HL-60 (cell line): ENCODE data around the gene HDC.

Experiments used
- DNase-seq, 2 experiments: peaks; one replicate each; pipeline ENCODE4 v3.0.0-alpha.2; 2010 to 2020; ENCODE audit warnings: low read depth in 1 of 2, low spot score in 1 of 2
- H3K27ac ChIP-seq: fragments of 250-450 bp; sonication (Bioruptor Pico); replicated peaks from 2 replicates; pipeline ENCODE4 v1.5.1; 2020; ENCODE audit warnings: mild to moderate bottlenecking, moderate library complexity
- H3K27me3 ChIP-seq: fragments of 250-450 bp; sonication (Bioruptor Pico); 2 replicates; pipeline ENCODE4 v1.5.1; 2021; ENCODE audit warnings: mild to moderate bottlenecking, moderate library complexity; ENCODE audit not compliant: insufficient read depth, poor library complexity, severe bottlenecking
- H3K4me3 ChIP-seq: replicated peaks from 2 replicates; pipeline ENCODE4 v1.5.1; 2011; ENCODE audit warnings: mild to moderate bottlenecking, control low read depth, low read length; ENCODE audit not compliant: insufficient read depth
- CTCF ChIP-seq: IDR thresholded peaks from one replicate; pipeline ENCODE4 v1.5.1; 2011; ENCODE audit warnings: low read length, control low read depth, inconsistent platforms; ENCODE audit not compliant: insufficient read depth
- GABPA ChIP-seq: IDR thresholded peaks from 2 replicates; pipeline ENCODE4 v1.6.1; 2012; ENCODE audit warnings: low read depth
- POLR2AphosphoS5 ChIP-seq: IDR thresholded peaks from 2 replicates; pipeline ENCODE4 v1.6.1; 2012; ENCODE audit warnings: low read depth
- REST ChIP-seq: IDR thresholded peaks from 2 replicates; pipeline ENCODE4 v1.6.1; 2012; ENCODE audit warnings: low read depth; ENCODE audit not compliant: insufficient replicate concordance
- SPI1 ChIP-seq: IDR thresholded peaks from 2 replicates; pipeline ENCODE4 v1.6.1; 2012; ENCODE audit warnings: low read depth, mild to moderate bottlenecking, borderline replicate concordance

The HDC gene

GRCh38 chr15:50206020-50206419 is 59.5 kb downstream of the HDC start:
- H3K27ac ChIP-seq = no peak overlapping the region
- H3K27me3 ChIP-seq = no peaks in the 10 kb centered on the region
- H3K4me3 ChIP-seq = no peak overlapping the region
- TF ChIP-seq CTCF (no peak), REST (no peak), SPI1 (no peak), POLR2AphosphoS5 (no peak), GABPA (no peak)
- DNase-seq = no peak

GRCh38 chr15:50202003-50202402 is 63.5 kb downstream of the HDC start:
- H3K27me3 ChIP-seq = no peaks in the 10 kb centered on the region
- H3K4me3 ChIP-seq = no peak overlapping the region
- no peak for DNase-seq
- TF ChIP-seq CTCF (no peak), SPI1 (no peak), POLR2AphosphoS5 (no peak), GABPA (no peak)
- H3K27ac ChIP-seq = no peak overlapping the region

- no peaks in the 10 kb centered on the region for H3K27me3 ChIP-seq
- DNase-seq = no peak
- no peak overlapping the region for H3K27ac ChIP-seq
These were observed 72.5 kb downstream of the HDC start for GRCh38 chr15:50192926-50193620.

GRCh38 chr15:50192164-50192563 is 73.4 kb downstream of the HDC start:
- H3K4me3 ChIP-seq = no peak overlapping the region
- no peak for DNase-seq
- H3K27me3 ChIP-seq = no peaks in the 10 kb centered on the region
- no peak overlapping the region for H3K27ac ChIP-seq
- TF ChIP-seq SPI1 = no peak
- TF ChIP-seq REST = no peak
- no peak for TF ChIP-seq POLR2AphosphoS5
- TF ChIP-seq CTCF = no peak
- TF ChIP-seq GABPA = no peak

More at GRCh38 chr15:50192926-50193620, 72.5 kb downstream of the HDC start:
- no peak overlapping the region for H3K4me3 ChIP-seq
- TF ChIP-seq POLR2AphosphoS5 = no peak
